ENCODE data around the gene FGF3. TPM values are rescaled to one million over a fixed set of nuclear protein-coding genes. Genes with fewer than 3 reads are reported as not detected.

The FGF3 gene
- total and polyA plus RNA-seq, 10 donors = not detected

DNA sequence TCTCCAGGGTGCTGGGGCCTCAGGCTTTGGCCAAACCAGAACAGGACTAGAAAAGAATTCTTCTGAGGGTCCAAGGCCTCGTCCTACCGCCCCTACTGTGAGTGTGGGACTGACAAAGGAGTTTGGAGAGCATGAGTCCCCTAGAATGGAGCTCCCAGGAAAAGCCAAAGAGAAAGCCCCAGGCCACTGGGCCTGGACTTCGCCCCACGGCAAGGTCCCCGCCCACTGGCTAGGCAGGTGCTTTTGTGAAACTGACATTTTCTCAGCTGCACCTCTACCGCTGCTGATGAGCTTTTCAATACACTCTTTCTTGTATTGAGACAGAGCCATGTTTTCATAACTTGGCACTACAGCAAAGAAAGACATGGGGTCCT is 9.7 kb upstream of the FGF3 start:
- H3K36me3 ChIP-seq = no peaks in the 10 kb centered on the region
- H3K4me3 ChIP-seq = no peak overlapping the region
- peaks cover 0 to 14% (median 0%) of the 10 kb centered on the region in 8 donors for H3K9me3 ChIP-seq
- H3K27me3 ChIP-seq (replicated peaks in 1 of 7) = peaks cover 0 to 64% (median 9%) of the 10 kb centered on the region in 7 donors
- TF ChIP-seq POLR2AphosphoS5 (IDR thresholded peaks at IDR 0.05) (no peak), POLR2A (IDR thresholded peaks at IDR 0.05) (no peak)
- TF ChIP-seq, protein P1, sequence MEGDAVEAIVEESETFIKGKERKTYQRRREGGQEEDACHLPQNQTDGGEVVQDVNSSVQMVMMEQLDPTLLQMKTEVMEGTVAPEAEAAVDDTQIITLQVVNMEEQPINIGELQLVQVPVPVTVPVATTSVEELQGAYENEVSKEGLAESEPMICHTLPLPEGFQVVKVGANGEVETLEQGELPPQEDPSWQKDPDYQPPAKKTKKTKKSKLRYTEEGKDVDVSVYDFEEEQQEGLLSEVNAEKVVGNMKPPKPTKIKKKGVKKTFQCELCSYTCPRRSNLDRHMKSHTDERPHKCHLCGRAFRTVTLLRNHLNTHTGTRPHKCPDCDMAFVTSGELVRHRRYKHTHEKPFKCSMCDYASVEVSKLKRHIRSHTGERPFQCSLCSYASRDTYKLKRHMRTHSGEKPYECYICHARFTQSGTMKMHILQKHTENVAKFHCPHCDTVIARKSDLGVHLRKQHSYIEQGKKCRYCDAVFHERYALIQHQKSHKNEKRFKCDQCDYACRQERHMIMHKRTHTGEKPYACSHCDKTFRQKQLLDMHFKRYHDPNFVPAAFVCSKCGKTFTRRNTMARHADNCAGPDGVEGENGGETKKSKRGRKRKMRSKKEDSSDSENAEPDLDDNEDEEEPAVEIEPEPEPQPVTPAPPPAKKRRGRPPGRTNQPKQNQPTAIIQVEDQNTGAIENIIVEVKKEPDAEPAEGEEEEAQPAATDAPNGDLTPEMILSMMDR (IDR thresholded peaks at IDR 0.05 in 8 of 11, conservative IDR thresholded peaks at IDR 0.05 in 3 of 11) = no peak
- peak; percentile 38 for DNase-seq
- no peaks in the 10 kb centered on the region for H3K4me1 ChIP-seq
- no peak overlapping the region for H3K27ac ChIP-seq
- intact Hi-C loops (cut with DNase I; ENCODE audit: low total_unique reads) = no loop called here
- WGBS, 5 donors = 76 to 96% (median 86%) methylated on average over 6 of the region's 6 CpGs

GRCh38 chr11:69828276-69828970 is 9.2 kb upstream of the FGF3 start:
- DNase-seq = peak; percentile 42
- H3K9me3 ChIP-seq = peaks cover 0 to 14% (median 0%) of the 10 kb centered on the region in 8 donors
- H3K36me3 ChIP-seq = no peaks in the 10 kb centered on the region
- peaks cover 0 to 64% (median 8%) of the 10 kb centered on the region in 7 donors for H3K27me3 ChIP-seq (replicated peaks in 1 of 7)
- intact Hi-C loops (cut with DNase I; ENCODE audit: low total_unique reads) = no loop called here
- H3K27ac ChIP-seq = no peak overlapping the region
- WGBS, 5 donors = 78 to 90% (median 82%) methylated on average over 10 to 12 of the region's 12 CpGs
- no peaks in the 10 kb centered on the region for H3K4me1 ChIP-seq
- TF ChIP-seq, protein P1 (IDR thresholded peaks at IDR 0.05 in 8 of 11, conservative IDR thresholded peaks at IDR 0.05 in 3 of 11) = no peak
- TF ChIP-seq POLR2AphosphoS5 (IDR thresholded peaks at IDR 0.05) = no peak
- no peak for TF ChIP-seq POLR2A (IDR thresholded peaks at IDR 0.05)
- H3K4me3 ChIP-seq = no peak overlapping the region

DNA sequence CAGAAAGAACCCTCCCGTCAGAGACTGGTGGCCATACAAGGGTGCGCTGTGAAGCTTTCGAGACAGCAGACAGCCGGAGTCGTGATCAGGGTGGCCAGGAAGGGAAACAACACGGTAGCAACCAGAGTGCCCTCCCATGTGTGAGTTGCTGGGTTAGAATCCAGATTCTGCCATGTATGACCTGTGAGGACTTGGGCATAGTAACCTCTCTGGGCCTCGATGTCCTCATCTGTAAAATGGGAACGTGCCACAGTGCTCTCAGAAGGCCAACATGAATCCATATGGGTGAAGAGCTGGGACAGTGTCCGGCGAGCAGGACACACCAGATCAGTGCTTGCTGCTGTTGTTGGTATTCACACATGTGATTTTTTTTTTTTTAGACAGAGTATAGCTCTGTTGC is 7.6 kb upstream of the FGF3 start:
- TF ChIP-seq, protein P1 (IDR thresholded peaks at IDR 0.05 in 8 of 11, conservative IDR thresholded peaks at IDR 0.05 in 3 of 11) = no peak
- 90 to 94% (median 91%) methylated on average over 10 of the region's 10 CpGs for WGBS, 5 donors
- no peaks in the 10 kb centered on the region for H3K4me1 ChIP-seq

DNA sequence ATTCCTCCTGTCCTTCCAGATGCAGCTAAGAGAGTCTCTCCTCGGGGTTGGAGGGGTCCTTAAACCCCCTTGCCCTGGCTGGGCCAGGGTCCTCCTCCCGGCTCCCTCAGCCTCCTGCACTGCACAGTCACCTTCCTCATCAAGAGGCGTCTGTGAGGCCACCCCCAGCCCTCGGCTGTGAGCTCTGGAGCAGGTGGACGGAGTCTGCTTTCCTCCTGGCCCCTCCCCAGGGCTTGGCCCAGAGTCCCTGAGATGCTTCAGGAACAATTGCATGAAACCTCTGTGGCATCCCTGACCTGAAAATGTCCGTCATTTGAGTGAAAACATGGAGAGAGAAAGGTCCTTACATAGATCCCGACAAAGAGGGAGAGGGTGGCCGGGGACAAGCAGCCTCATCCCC is 6.7 kb upstream of the FGF3 start:
- 53 to 64% (median 58%) methylated on average over 7 to 8 of the region's 8 CpGs for WGBS, 5 donors
- TF ChIP-seq POLR2AphosphoS5 (IDR thresholded peaks at IDR 0.05) = no peak
- TF ChIP-seq POLR2A (IDR thresholded peaks at IDR 0.05) = no peak
- TF ChIP-seq, protein P1 (IDR thresholded peaks at IDR 0.05 in 8 of 11, conservative IDR thresholded peaks at IDR 0.05 in 3 of 11) = no peak
- H3K27me3 ChIP-seq (replicated peaks in 1 of 7) = peaks cover 0 to 64% (median under 1%) of the 10 kb centered on the region in 7 donors
- peak; percentile 30 for DNase-seq
- no peak overlapping the region for H3K27ac ChIP-seq
- no peaks in the 10 kb centered on the region for H3K36me3 ChIP-seq
- peaks cover 0 to 14% (median 0%) of the 10 kb centered on the region in 8 donors for H3K9me3 ChIP-seq
- intact Hi-C loops (cut with DNase I; ENCODE audit: low total_unique reads) = no loop called here
- no peak overlapping the region for H3K4me3 ChIP-seq
- no peaks in the 10 kb centered on the region for H3K4me1 ChIP-seq

More for the DNA sequence above, 7.6 kb upstream of the FGF3 start:
- intact Hi-C loops (cut with DNase I; ENCODE audit: low total_unique reads) = no loop called here
- no peak overlapping the region for H3K4me3 ChIP-seq
- peaks cover 0 to 14% (median 0%) of the 10 kb centered on the region in 8 donors for H3K9me3 ChIP-seq
- H3K36me3 ChIP-seq = no peaks in the 10 kb centered on the region
- H3K27me3 ChIP-seq (replicated peaks in 1 of 7) = peaks cover 0 to 64% (median 0%) of the 10 kb centered on the region in 7 donors
- H3K27ac ChIP-seq = no peak overlapping the region
- DNase-seq = peak; percentile 14

Measured in spleen (tissue), 11 donors.